Skeletal muscle tissue (tissue), 4 donors: ENCODE measurements around the gene LCN6. TPM values are rescaled to one million over a fixed set of nuclear protein-coding genes. Genes with fewer than 3 reads are reported as not detected.
"Not testable (repeated sequence)": the region's sequence is repeated elsewhere in the genome, so short reads cannot be mapped to it uniquely, and the experiment has no call there.

Source experiments
- H3K27ac ChIP-seq: one replicate; pipeline ENCODE4 v1.7.0; 2013; ENCODE audit warnings: mild to moderate bottlenecking, low read depth, low read length, inconsistent platforms
- H3K27me3 ChIP-seq, 3 donors: one replicate each; pipeline ENCODE4 v1.7.0; 2013; ENCODE audit warnings: low read length in 3 of 3; ENCODE audit not compliant: control insufficient read depth in 3 of 3, insufficient read depth in 3 of 3
- H3K36me3 ChIP-seq, 3 donors: one replicate each; pipeline ENCODE4 v1.7.0; 2013; ENCODE audit warnings: low read length in 3 of 3; ENCODE audit not compliant: control insufficient read depth in 3 of 3, insufficient read depth in 3 of 3
- H3K4me1 ChIP-seq, 3 donors: one replicate each; pipeline ENCODE4 v1.7.0; 2013; ENCODE audit warnings: low read length in 3 of 3, mild to moderate bottlenecking in 3 of 3; ENCODE audit not compliant: control insufficient read depth in 3 of 3, insufficient read depth in 3 of 3
- H3K4me3 ChIP-seq, 3 donors: one replicate each; pipeline ENCODE4 v1.7.0; 2013; ENCODE audit warnings: low read length in 3 of 3
- H3K9ac ChIP-seq, 3 donors: one replicate each; pipeline ENCODE4 v1.7.0; 2013; ENCODE audit warnings: low read length in 3 of 3, mild to moderate bottlenecking in 3 of 3, moderate library complexity in 2 of 3, low read depth in 1 of 3
- H3K9me3 ChIP-seq, 3 donors: one replicate each; pipeline ENCODE4 v1.7.0; 2013; ENCODE audit warnings: low read length in 3 of 3; ENCODE audit not compliant: control insufficient read depth in 3 of 3
- total RNA-seq: library from RNA; depleted of rRNA; stranded (reverse); fragments of >200 nt; gene quantifications from one replicate; pipeline ENCODE4 v1.2.3, GENCODE V29; 2014
- donor health status: Osteomylitis.

Gene LCN6
- total RNA-seq, 1 donor from 2014 or later, result not detected

GRCh38 chr9:136704741-136705140 is 43.6 kb downstream of the LCN6 start:
- H3K9me3 ChIP-seq, H3K27ac ChIP-seq, H3K36me3 ChIP-seq, H3K4me3 ChIP-seq, H3K9ac ChIP-seq, H3K4me1 ChIP-seq: not testable (repeated sequence)
- peaks cover 18 to 28% (median 26%) of the 10 kb centered on the region in 3 donors for H3K27me3 ChIP-seq

- H3K4me3 ChIP-seq, result no peak overlapping the region
- no peak overlapping the region for H3K9ac ChIP-seq
- no peak overlapping the region for H3K27ac ChIP-seq
- peaks cover 18 to 29% (median 26%) of the 10 kb centered on the region in 3 donors for H3K27me3 ChIP-seq
- no peaks in the 10 kb centered on the region for H3K9me3 ChIP-seq
- H3K4me1 ChIP-seq, result peaks cover 0 to 3% (median 0%) of the 10 kb centered on the region in 3 donors
- no peaks in the 10 kb centered on the region for H3K36me3 ChIP-seq
These were observed 45.0 kb downstream of the LCN6 start for GRCh38 chr9:136703276-136703860.

GRCh38 chr9:136701668-136702053 is 46.7 kb downstream of the LCN6 start:
- H3K36me3 ChIP-seq, result no peaks in the 10 kb centered on the region
- no peaks in the 10 kb centered on the region for H3K9me3 ChIP-seq
- no peak overlapping the region for H3K9ac ChIP-seq
- H3K4me3 ChIP-seq, result no peak overlapping the region
- peaks cover 0 to 9% (median 3%) of the 10 kb centered on the region in 3 donors for H3K4me1 ChIP-seq
- H3K27me3 ChIP-seq, result peaks cover 24 to 35% (median 28%) of the 10 kb centered on the region in 3 donors
- H3K27ac ChIP-seq, result no peak overlapping the region

DNA sequence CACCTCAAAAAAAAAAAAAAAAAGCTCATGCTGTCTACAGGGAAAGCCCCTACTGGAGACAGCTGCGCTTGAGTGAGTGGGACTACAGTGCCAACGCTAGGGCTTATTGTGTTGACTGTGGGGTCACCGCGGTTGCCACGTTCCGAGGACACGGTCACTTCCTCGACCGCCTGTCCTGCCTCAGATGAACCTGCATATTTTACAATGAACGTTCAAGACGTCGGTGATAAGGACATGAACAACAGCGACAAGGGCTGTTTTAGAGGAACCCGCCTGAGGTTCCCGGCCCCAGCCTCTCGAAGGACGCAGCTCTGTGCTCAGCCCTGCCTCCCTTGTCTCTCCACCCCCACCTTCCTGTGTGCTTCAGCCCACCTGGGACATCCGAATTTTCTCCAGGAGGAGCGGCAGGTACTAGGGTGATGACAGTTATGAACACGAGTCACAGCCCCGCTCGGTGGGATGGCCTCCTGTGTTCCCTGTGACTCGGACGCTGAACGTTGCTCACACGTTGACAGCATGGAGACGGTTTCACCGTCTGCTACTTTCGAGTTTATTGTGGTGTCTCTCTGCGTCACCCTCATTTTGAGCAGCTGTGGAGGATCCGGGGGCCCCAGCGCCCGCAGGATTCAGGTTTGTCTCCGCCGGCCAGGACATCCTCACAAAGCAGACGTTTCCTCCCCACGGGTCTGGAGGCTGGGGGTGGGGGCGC is 47.2 kb downstream of the LCN6 start:
- H3K27ac ChIP-seq, result no peak overlapping the region
- no peaks in the 10 kb centered on the region for H3K36me3 ChIP-seq
- peaks cover 0 to 9% (median 4%) of the 10 kb centered on the region in 3 donors for H3K4me1 ChIP-seq
- peaks cover 24 to 39% (median 32%) of the 10 kb centered on the region in 3 donors for H3K27me3 ChIP-seq
- H3K9ac ChIP-seq, result no peak overlapping the region
- no peaks in the 10 kb centered on the region for H3K9me3 ChIP-seq
- no peak overlapping the region for H3K4me3 ChIP-seq

DNA sequence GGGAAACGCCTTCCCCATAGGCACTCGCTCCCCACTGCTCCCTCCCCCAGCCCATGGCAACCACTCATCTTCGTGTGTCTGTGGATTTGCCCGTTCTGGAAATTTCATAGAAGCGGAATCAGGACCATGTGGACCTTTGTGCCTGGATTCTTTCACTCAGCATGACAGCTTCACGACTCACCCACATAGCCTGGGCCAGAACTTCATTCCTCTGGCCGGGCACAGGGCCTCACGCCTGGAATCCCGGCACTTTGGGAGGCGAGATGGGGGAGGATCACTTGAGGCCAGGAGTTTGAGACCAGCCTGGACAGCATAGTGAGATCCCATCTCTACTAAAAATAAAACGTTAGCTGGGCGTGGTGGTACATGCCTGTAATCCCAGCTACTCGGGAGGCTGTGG is 48.0 kb downstream of the LCN6 start:
- Histone ChIP-seq H3K9ac (no peak overlapping the region), H3K4me1 (peaks cover 0 to 16% (median 8%) of the 10 kb centered on the region in 3 donors), H3K36me3 (no peaks in the 10 kb centered on the region), H3K4me3 (no peak overlapping the region), H3K27me3 (peaks cover 24 to 36% (median 36%) of the 10 kb centered on the region in 3 donors), H3K9me3 (no peaks in the 10 kb centered on the region), H3K27ac (no peak overlapping the region)

DNA sequence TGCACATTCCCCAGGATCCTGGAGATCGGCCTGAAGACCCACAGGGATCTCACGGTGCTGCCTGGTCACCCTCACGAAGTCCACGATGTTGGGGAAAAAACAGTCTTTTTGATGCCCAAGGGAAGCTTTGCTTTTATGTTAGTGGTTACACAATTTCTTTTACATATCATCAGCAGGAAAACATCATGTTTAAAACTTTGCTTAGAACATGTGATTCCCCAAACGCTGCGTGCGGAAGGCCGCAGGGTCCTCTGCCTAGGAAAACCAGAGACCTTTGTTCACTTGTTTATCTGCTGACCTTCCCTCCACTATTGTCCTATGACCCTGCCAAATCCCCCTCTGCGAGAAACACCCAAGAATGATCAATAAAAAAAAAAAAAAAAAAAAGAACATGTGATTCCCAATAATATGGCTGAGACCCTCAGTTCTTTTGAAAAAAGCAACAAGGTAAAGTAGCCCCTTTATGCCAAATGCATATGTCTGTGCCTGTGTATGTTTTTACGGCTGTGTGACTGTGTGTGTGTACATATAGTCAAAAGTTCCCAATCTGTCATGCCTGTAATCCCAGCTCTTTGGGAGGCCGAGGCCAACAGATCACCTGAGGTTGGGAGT is 49.6 kb downstream of the LCN6 start:
- Histone ChIP-seq H3K36me3 (no peaks in the 10 kb centered on the region), H3K9me3 (no peaks in the 10 kb centered on the region), H3K9ac (no peak overlapping the region), H3K27me3 (peaks cover 24 to 35% (median 34%) of the 10 kb centered on the region in 3 donors), H3K4me1 (peaks cover under 1 to 24% (median 14%) of the 10 kb centered on the region in 3 donors), H3K4me3 (no peak overlapping the region), H3K27ac (no peak overlapping the region)

DNA sequence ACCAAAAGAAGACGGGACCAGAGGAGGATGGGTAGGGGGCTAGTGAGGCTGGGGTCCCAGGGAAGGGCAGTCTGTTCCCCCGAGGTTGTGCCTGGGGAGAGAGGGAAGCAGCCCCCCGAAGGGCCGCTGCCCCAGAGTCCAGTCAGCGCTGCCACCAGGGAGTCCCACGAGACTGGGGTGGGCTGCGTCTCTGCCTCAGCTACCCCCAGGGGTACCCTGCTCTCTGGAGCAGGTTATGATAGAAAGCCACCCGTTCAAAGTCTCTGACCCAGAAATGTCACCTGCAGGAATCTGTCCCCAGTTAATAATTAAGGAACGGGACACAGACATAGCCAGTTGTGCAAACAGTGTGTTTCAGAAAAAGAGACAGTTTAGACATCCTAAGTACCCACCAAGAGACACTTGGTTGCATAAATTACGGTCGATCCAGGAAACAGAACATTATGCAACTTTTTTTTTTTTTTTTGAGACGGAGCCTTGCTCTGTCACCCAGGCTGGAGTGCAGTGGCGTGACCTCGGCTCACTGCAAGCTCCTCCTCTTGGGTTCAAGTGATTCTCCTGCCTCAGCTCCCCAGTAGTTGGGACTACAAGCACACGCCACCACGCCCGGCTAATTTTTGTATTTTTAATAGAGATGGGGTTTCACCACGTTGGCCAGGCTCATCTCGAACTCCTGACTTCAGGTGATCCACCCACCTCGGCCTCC is 50.4 kb downstream of the LCN6 start:
- Histone ChIP-seq H3K9me3 (no peaks in the 10 kb centered on the region), H3K36me3 (no peaks in the 10 kb centered on the region), H3K27me3 (peaks cover 24 to 35% (median 34%) of the 10 kb centered on the region in 3 donors), H3K4me3 (no peak overlapping the region), H3K4me1 (peaks cover 3 to 28% (median 15%) of the 10 kb centered on the region in 3 donors), H3K9ac (no peak overlapping the region), H3K27ac (no peak overlapping the region)

DNA sequence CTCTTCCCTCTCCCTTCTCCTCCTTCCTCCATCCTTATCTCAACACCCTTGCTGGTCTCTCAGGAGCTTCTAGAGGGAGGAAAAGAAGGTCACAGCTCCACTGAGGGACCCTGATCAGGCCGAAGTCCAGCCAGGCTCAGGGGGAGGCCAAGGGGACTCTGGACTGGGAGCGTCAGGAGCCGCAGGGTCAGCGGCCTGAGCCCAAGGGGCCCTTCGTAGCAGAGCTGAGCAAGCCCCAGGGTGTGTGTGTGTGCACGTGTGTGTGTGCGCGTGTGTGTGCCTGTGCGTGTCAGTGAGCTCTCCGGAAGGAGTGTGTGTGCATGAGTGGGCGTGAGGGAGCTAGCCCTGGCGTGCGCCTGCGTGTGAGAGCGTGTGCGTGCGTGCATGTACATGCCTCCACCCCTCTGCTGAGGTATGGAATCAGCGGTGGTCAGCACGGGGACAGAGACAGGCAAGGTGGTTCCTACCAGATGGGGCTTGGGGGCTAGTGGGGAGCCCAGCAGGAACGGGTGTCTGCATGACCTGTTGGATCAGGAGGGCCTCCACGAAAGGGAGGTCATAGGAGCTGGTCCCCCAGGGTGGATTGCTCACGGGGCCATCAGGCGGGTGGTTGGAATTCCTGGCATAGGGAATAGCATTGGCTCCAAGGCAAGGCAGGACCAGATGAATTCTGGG is 51.0 kb downstream of the LCN6 start:
- Histone ChIP-seq H3K4me1 (peaks cover 3 to 28% (median 15%) of the 10 kb centered on the region in 3 donors), H3K4me3 (no peak overlapping the region), H3K36me3 (no peaks in the 10 kb centered on the region), H3K27ac (no peak overlapping the region), H3K27me3 (peaks cover 24 to 35% (median 34%) of the 10 kb centered on the region in 3 donors), H3K9me3 (no peaks in the 10 kb centered on the region), H3K9ac (no peak overlapping the region)

DNA sequence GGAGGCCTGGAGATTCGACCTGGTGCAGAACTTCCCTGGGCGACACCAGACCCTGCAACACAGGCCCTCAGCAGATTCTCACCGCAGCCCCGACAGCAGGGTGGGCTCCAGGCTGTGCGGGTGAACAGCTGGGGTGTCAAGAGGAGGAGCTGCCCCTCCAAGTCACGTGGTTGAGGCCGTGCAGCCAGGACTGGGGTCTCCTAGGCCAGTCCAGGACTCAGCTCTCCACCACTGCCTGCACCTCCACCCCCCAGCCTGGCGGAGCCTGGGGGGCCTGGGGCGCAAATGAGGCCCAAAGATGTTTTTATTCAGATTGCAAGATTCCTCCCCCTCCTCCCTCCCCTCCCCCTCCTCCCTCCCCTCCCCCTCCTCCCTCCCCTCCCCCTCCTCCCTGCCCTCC is 51.8 kb downstream of the LCN6 start:
- H3K27ac ChIP-seq, result no peak overlapping the region
- H3K9me3 ChIP-seq, result no peaks in the 10 kb centered on the region
- H3K27me3 ChIP-seq, result peaks cover 20 to 32% (median 31%) of the 10 kb centered on the region in 3 donors
- no peak overlapping the region for H3K4me3 ChIP-seq
- H3K9ac ChIP-seq, result no peak overlapping the region
- peaks cover 4 to 30% (median 15%) of the 10 kb centered on the region in 3 donors for H3K4me1 ChIP-seq
- H3K36me3 ChIP-seq, result no peaks in the 10 kb centered on the region
